NB4 (cell line): ENCODE results near the gene PLS3.
"Not testable (repeated sequence)": the region's sequence is repeated elsewhere in the genome, so short reads cannot be mapped to it uniquely, and the experiment has no call there.

Experiments
- DNase-seq: peaks from one replicate; pipeline ENCODE4 v3.0.0; 2010; ENCODE audit warnings: low read depth
- H3K4me3 ChIP-seq: one replicate; pipeline ENCODE4 v1.5.1; 2011; ENCODE audit warnings: mild to moderate bottlenecking, low read depth, low read length, moderate library complexity
- CTCF ChIP-seq: IDR thresholded peaks from one replicate; pipeline ENCODE4 v1.5.1; 2012; ENCODE audit warnings: low read depth, low read length
- MAX ChIP-seq: IDR thresholded peaks from 2 replicates; pipeline ENCODE4 v1.6.1; 2011; ENCODE audit warnings: low read depth, low read length
- MYC ChIP-seq: IDR thresholded peaks from 2 replicates; pipeline ENCODE4 v1.6.1; 2011; ENCODE audit warnings: low read depth, low read length
- POLR2A ChIP-seq: IDR thresholded peaks from 2 replicates; pipeline ENCODE4 v1.6.1; 2011; ENCODE audit warnings: mild to moderate bottlenecking; ENCODE audit not compliant: insufficient read length; ENCODE audit errors: extremely low read depth

PLS3 gene

GRCh38 chrX:115639334-115639880, 78.4 kb downstream of the PLS3 start:
- H3K4me3 ChIP-seq, result no peak overlapping the region
- no peak for DNase-seq
- TF ChIP-seq CTCF (no peak), MAX (no peak)

GRCh38 chrX:115642311-115642710, 81.3 kb downstream of the PLS3 start:
- DNase-seq, result peak; percentile 7
- TF ChIP-seq POLR2A (no peak), CTCF (no peak), MAX (no peak), MYC (no peak)
- no peak overlapping the region for H3K4me3 ChIP-seq

GRCh38 chrX:115642895-115643530, 82.0 kb downstream of the PLS3 start:
- H3K4me3 ChIP-seq, result no peak overlapping the region
- TF ChIP-seq POLR2A, result no peak
- TF ChIP-seq CTCF, result peak; percentile 59
- DNase-seq, result peak; percentile 44

- DNase-seq, result not testable (repeated sequence)
Measured at GRCh38 chrX:115644397-115644796, 83.4 kb downstream of the PLS3 start.

GRCh38 chrX:115649461-115650063, 88.6 kb downstream of the PLS3 start:
- no peak overlapping the region for H3K4me3 ChIP-seq
- DNase-seq, result no peak
- TF ChIP-seq MYC, result no peak
- no peak for TF ChIP-seq MAX
- TF ChIP-seq CTCF, result no peak
- TF ChIP-seq POLR2A, result no peak

More at GRCh38 chrX:115644397-115644796, 83.4 kb downstream of the PLS3 start:
- H3K4me3 ChIP-seq, result not testable (repeated sequence)

- no peak for DNase-seq
- H3K4me3 ChIP-seq, result no peak overlapping the region
- TF ChIP-seq CTCF (no peak), MYC (no peak), MAX (no peak), POLR2A (no peak)
Measured at GRCh38 chrX:115650449-115650848, 89.5 kb downstream of the PLS3 start.
